Dedifferentiated amniotic fluid mesenchymal stem cell (primary cell): ENCODE measurements around the gene NT5E.
A peak's percentile ranks its signal among the peaks of the same experiment; 100 is the strongest.

Experiments used
- DNase-seq: peaks from one replicate; pipeline ENCODE4 v3.0.0-alpha.2; 2016; ENCODE audit errors: extremely low spot score

The NT5E gene

GRCh38 chr6:85460154-85460920, 10.5 kb downstream of the NT5E start:
- no peak for DNase-seq

DNA sequence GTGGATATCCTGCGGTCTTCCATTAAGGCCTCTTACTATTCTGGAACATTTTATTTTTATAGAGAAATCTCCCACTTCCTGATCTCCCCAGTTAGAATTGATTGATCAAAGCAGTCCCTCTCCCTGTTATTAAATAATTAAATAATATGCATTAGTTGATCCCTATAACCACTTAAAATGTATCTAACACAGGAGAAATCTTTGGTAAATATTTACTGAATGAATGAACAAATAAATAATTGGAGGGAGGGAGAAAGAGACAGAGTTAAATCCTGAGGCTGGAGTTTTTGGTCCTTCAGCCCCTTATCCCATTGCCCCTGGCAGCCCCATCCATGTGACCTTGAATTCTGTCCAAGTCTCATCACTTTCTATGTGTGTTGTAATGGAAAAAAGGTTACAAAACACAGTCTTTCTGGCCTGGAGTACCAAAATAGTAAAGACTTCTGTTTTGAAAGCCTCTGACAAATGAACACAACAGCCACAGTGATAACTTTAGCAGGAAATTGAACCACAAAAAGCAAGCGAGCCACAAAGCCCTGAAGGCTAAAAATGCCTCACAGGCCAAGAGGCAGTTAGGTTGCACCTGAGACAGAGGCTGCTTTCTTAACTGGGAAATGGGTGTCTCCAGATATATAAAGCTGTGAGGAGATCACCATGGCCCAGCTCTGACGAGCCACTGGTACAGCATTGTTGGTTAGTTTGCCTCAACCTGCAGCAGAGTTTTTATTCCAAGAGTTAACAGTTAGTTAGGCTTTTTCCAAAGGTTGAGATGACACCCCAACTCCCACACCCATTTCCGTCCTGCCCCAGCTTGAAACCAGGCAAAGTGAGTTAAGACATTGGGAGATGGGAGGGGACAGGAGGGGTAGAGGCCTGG, 11.3 kb downstream of the NT5E start:
- DNase-seq = no peak

DNA sequence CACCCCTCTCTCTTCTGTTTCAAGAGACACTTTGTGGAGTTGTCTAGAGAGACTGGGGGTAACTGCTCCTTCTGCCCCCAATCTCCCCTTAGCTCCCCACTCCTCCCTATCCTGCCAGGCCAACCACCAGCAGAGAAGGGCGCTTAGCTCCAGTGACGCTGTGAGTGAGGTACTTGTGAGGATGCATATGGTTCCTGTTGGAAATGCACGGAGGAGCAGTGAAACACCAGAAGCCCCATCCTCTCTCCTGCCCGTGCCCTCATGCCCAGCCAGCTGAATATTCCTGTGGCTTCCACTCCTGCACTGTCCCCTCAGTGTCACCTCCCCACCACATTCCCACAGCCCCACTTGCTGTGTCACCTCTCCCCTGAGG, 11.9 kb downstream of the NT5E start:
- no peak for DNase-seq

DNA sequence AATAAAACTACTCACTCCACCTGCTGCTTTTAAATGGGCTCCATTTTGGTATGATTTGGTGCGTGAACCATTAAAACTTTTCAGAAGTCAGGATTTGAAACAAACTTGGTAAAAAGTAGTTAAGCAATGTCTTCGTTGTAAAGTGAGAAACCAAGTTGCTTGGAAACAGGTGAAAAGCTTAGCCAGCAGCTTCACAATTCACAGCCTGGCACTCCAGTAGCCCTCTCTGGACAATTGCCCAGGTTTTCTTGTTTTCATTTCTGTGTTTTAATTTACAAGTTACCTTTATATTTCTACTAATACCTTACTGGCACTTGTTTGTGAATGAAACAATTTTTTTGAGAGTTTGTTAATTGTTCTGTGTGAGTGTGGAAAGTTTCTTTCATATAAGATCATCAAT, 12.8 kb downstream of the NT5E start:
- DNase-seq = no peak

DNA sequence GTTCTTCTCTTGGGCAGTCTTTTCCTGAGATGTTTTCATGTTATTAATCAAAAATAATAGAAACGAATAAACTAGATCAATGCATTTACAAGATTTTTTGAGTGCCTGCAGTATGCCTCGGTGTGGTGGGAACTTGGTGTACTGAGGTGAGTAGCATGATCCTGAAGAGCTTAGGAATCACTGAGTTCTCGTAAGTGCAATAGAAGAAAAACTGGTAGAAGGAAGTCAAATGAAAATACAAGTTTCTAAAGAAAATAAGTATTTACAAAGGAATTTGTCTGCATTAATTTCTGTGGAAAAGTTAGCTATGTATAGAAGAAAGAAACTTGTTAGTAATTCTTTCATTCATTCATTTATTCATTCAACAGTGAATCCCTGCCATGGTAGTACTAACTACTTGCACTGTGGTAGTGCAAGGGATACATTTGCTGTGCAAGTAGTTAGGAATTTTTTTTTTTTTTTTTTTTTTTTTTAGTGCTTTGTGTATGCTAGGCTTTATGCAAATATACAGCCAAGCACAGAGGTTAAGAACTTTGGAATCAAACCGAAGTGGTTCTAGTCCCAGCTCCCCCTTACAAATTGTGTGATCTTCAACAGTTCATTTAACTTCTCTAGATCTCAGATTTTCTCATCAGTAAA, 13.9 kb downstream of the NT5E start:
- no peak for DNase-seq

DNA sequence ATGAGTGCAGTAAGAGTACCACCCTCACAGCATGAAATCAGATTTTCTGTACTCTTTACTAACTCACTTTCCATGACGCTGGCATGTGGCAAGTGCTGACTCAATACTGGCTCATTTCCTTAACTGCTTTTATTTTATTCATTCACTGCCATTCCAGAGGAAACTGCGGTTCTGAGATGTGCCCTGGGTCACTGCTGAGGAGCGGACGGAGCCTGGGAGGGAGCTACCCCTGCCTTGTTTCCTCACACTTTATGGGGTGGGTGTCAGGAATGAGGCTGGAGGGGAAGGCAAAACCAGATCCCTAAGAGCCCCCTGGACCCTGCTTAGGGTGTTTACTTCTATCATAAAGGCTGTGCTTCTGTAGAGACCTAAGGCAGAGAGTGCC, 14.4 kb downstream of the NT5E start:
- peak; percentile 97 for DNase-seq

- peak; percentile 54 for DNase-seq
Observed at GRCh38 chr6:85464722-85465150, 14.9 kb downstream of the NT5E start.

- DNase-seq = no peak
Observed at GRCh38 chr6:85465762-85466161, 15.9 kb downstream of the NT5E start.

DNA sequence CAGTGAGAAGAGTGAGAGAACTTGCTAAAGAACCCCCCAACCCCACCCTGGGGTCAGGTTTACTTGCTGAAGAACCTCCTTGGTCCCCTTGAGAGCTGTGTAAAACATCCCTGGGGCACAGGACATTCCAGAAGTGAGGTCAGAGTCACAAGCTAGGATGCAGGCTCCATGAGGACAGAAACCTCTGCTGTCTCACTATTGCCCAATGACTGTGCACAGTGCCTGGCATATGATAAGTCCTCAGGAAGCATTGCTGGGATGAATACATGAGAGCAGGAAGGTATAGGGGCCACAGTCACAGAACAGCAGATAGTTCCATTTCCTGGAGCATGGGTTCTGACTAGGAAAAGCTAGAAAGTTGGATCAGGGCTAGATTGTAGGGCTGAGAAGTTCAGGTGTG, 18.4 kb downstream of the NT5E start:
- no peak for DNase-seq

- no peak for DNase-seq
Observed at GRCh38 chr6:85469276-85470022, 19.6 kb downstream of the NT5E start.

- no peak for DNase-seq
Observed at GRCh38 chr6:85470023-85470410, 20.1 kb downstream of the NT5E start.

- peak; percentile 40 for DNase-seq
Observed at GRCh38 chr6:85472744-85473143, 22.9 kb downstream of the NT5E start.

GRCh38 chr6:85473748-85474147, 23.9 kb downstream of the NT5E start:
- no peak for DNase-seq

GRCh38 chr6:85476532-85476931, 26.6 kb downstream of the NT5E start:
- no peak for DNase-seq

DNA sequence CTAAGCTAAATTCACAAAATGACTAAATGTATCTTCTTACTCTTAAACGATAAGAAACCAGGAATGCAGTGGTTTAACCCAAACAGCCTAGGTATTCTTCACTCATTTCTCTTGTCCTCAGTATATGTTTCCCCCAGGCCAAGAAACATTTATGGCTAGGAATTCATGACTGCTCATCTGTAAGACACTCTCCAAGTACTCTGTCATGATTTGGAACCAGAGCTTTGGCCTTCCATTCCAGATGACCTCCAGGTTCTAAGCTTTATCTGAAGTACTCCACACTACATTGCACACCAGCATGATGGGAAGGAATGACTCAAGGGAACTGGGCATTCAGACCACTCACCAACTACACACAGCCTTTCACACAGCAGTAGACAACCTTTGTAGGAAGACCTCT, 29.3 kb downstream of the NT5E start:
- DNase-seq = no peak

- DNase-seq = no peak
Observed at GRCh38 chr6:85482206-85482904, 32.5 kb downstream of the NT5E start.

DNA sequence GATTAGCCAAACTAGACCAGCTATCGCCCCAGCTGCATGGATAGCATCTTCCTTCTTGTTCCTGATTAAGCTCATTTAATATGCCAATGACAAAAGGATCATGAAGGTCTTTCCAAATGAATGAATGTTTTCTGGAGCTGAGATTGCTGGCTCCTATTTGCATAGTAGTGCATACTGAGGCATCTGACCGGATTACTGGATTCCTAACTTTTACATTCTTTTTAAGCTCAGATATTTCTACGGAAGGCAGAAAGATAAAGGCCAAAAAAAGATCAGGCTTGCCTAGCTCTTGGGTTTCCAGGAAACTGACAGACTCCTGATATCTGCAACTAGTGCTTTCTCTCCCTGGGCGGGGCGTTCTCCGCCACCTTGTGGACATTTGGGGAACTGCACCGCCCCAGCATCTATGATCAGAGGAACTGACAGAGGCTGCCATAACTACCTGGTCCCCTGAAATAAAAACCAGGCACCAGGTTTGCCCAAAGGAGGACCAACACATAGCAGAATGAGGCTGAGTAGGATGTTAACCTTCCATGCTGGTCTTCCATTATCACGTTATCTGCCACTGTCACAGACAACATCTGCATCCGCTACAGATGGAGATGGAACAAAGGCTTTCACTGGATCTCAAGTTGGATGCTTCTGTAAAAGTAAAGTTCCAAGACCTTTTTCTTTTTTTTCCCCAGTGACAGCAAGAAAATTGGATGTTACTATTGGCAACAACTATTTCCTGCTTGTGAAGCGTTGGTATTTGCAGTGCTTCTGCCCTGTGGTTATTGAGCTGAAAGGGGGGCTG, 33.2 kb downstream of the NT5E start:
- peak; percentile 57 for DNase-seq

DNA sequence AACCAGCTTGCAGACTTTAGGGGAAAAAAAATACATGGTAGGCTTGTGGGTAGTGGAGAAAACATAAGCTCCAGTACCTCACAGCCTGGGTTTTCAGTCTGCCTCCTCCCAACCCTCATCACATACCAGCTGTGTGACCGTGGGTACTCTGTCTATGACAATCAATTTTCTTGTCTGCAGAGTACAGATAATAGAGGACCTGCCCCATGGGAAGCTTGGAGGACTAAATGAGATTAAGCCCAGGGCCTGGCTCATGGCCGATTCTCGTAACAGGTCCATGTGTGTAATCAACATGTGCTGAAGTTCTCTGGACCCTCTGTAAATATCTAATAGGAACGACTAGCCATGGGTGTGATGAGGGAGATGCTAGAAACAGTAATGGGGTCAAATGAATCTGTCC, 34.0 kb downstream of the NT5E start:
- no peak for DNase-seq

- no peak for DNase-seq
Observed at GRCh38 chr6:85484948-85485347, 35.1 kb downstream of the NT5E start.

GRCh38 chr6:85490516-85491248, 40.8 kb downstream of the NT5E start:
- no peak for DNase-seq
